Fibroblast of lung (primary cell): ENCODE measurements around the gene NT5C1A.

Experiments
- CTCF ChIP-seq, 2 donors: IDR thresholded peaks in 1 of 2; conservative IDR thresholded peaks in 1 of 2; 1 replicate in 1 of 2; 2 replicates in 1 of 2; pipeline ENCODE4 v1.5.1; 2011 to 2012; ENCODE audit warnings: low read length in 2 of 2, control low read depth in 1 of 2, inconsistent platforms in 1 of 2, low read depth in 1 of 2, mild to moderate bottlenecking in 1 of 2
- EZH2 ChIP-seq: IDR thresholded peaks from 2 replicates; pipeline ENCODE4 v1.5.1; 2012; ENCODE audit warnings: low read length, control low read depth, mild to moderate bottlenecking; ENCODE audit errors: missing control alignments

GRCh38 chr1:39680751-39681150, 8.8 kb upstream of the NT5C1A start:
- TF ChIP-seq CTCF (conservative IDR thresholded peaks at IDR 0.05 in 1 of 2, IDR thresholded peaks at IDR 0.05 in 1 of 2; ENCODE audit: low read depth in 1 of 2, low read length in 2 of 2): no peak
- no peak for TF ChIP-seq EZH2
